ENCODE data around the gene PVALEF.

Gene PVALEF

GRCh38 chr17:81183807-81184206 lies 18.5 kb downstream of the PVALEF start:
- no peak for DNase-seq (ENCODE audit: low spot score)

GRCh38 chr17:81184555-81184954 lies 19.2 kb downstream of the PVALEF start:
- DNase-seq (ENCODE audit: low spot score): no peak

- DNase-seq (ENCODE audit: low spot score): no peak
Observed at GRCh38 chr17:81186203-81186602, 20.9 kb downstream of the PVALEF start.

- DNase-seq (ENCODE audit: low spot score): no peak
Observed at GRCh38 chr17:81187120-81187519, 21.8 kb downstream of the PVALEF start.

- DNase-seq (ENCODE audit: low spot score): no peak
Observed at GRCh38 chr17:81187586-81188490, 22.5 kb downstream of the PVALEF start.

- DNase-seq (ENCODE audit: low spot score): no peak
Observed at GRCh38 chr17:81188491-81188840, 23.2 kb downstream of the PVALEF start.

- no peak for DNase-seq (ENCODE audit: low spot score)
Observed at GRCh38 chr17:81189016-81189415, 23.7 kb downstream of the PVALEF start.

GRCh38 chr17:81189670-81190530 lies 24.6 kb downstream of the PVALEF start:
- no peak for DNase-seq (ENCODE audit: low spot score)

GRCh38 chr17:81190591-81190990 lies 25.3 kb downstream of the PVALEF start:
- DNase-seq (ENCODE audit: low spot score): no peak

GRCh38 chr17:81191116-81191515 lies 25.8 kb downstream of the PVALEF start:
- no peak for DNase-seq (ENCODE audit: low spot score)

- DNase-seq (ENCODE audit: low spot score): no peak
Observed at GRCh38 chr17:81191646-81192045, 26.3 kb downstream of the PVALEF start.

GRCh38 chr17:81192386-81193050 lies 27.2 kb downstream of the PVALEF start:
- no peak for DNase-seq (ENCODE audit: low spot score)

- DNase-seq (ENCODE audit: low spot score): no peak
Observed at GRCh38 chr17:81193051-81193410, 27.7 kb downstream of the PVALEF start.

- no peak for DNase-seq (ENCODE audit: low spot score)
Observed at GRCh38 chr17:81193470-81194224, 28.3 kb downstream of the PVALEF start.

GRCh38 chr17:81194225-81194760 lies 29.0 kb downstream of the PVALEF start:
- DNase-seq (ENCODE audit: low spot score): no peak

GRCh38 chr17:81194941-81195901 lies 29.9 kb downstream of the PVALEF start:
- DNase-seq (ENCODE audit: low spot score): no peak

- no peak for DNase-seq (ENCODE audit: low spot score)
Observed at GRCh38 chr17:81195941-81196495, 30.7 kb downstream of the PVALEF start.

- DNase-seq (ENCODE audit: low spot score): no peak
Observed at GRCh38 chr17:81196505-81197408, 31.4 kb downstream of the PVALEF start.

GRCh38 chr17:81197409-81197795 lies 32.1 kb downstream of the PVALEF start:
- no peak for DNase-seq (ENCODE audit: low spot score)

Data from GM03348 (cell line).